Activated CD8-positive, alpha-beta memory T cell treated with anti-CD3 and anti-CD28 coated beads, Interleukin-2, amount 50 U/mL, for 1 hour (primary cell): ENCODE results near the gene MED27.

Experiments used
- DNase-seq: peaks from one replicate; pipeline ENCODE4 v3.0.0-alpha.2; 2020; ENCODE audit errors: extremely low read depth

Gene MED27

DNA sequence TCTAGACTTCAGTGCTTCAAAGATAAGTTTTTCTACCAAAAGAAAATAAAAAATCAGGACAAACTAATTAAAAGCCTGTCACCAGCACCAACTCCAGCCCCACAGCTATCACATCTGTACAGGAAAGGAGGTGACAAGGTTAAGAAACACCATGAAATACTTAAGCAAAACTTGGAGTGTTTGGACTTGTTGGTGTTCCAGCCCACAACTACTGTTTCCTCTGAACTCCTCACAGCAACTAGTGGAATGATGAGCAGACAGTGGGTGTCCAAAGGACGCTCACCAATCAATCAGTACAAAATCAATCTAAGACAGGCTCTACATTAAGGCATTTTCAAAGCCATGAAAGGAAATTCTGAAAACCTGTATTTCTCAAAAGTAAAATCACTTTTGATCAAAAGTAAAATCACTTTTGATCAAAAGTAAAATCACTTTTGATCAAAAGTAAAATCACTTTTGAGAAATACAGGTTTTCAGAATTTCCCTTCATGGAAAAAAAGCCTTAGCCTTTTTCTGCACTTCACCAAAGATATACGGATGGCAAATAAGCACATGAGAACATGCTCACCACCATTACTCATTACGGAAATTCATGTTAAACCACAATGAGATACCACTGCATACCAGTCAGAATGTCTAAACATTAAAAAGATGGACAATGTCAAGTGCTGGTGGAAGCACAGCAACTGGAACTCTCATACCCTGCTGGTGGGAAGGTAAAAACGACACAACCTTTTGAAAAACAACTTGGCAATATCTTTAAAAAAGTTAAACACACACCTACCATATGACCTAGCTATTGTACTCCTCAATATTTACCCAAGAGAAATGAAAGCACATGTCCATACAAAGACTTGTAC lies 79.7 kb downstream of the MED27 start:
- no peak for DNase-seq

DNA sequence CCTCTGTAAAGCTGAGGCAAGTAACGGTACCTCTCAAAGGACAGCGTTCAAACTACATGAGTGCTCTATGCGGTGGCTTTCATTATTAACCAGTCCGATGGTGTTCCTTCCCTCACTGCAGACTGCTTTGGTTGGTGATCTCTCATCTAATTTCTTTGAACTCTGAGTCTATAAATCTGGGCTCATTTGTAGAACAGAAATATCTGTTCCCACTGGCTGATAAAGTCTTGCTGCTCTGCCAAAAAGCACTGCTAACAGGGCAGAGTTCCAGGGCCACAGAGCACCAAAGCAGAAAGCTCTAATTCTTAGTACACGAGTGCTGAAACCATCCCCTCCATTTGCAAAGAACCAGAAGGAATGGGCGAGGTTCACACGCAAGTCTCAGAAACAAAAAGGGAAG lies 81.9 kb downstream of the MED27 start:
- no peak for DNase-seq

DNA sequence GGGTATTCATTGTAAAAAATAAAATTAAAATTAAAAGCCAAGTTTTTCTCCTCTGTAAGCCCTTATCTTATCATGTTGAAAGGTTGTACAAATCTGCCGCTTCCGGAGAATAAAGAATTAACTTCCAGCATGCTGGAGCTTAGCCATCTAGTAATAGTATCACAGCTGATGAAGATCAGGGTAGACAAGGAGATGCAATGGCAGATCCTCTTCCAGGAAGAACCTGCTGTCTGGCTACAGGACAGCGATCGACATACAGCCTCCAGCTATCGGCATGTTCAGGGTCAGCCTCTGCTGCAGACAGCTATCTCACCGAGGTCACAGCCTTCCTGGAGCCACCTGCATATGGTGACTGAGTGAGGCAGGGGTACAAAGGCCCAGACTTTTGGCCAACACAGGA lies 82.6 kb downstream of the MED27 start:
- no peak for DNase-seq

DNA sequence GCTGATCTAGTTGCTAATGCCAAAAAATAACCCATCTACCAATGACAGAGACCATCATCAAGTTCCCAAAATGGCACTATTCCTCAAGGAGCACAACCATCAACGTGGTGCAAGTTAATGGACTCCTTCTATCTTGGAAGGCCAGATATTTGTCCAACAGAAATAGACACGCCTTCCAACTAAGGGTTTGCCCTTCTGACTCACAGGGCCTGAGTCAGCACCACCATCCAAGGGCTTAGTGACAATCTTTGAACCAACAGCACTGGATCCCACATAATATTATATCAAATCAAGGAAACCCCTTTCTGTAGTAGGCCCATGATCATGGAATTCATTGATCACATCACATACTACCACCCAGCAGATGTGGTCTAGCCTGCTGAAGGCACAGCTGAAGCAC lies 84.3 kb downstream of the MED27 start:
- DNase-seq, result no peak

DNA sequence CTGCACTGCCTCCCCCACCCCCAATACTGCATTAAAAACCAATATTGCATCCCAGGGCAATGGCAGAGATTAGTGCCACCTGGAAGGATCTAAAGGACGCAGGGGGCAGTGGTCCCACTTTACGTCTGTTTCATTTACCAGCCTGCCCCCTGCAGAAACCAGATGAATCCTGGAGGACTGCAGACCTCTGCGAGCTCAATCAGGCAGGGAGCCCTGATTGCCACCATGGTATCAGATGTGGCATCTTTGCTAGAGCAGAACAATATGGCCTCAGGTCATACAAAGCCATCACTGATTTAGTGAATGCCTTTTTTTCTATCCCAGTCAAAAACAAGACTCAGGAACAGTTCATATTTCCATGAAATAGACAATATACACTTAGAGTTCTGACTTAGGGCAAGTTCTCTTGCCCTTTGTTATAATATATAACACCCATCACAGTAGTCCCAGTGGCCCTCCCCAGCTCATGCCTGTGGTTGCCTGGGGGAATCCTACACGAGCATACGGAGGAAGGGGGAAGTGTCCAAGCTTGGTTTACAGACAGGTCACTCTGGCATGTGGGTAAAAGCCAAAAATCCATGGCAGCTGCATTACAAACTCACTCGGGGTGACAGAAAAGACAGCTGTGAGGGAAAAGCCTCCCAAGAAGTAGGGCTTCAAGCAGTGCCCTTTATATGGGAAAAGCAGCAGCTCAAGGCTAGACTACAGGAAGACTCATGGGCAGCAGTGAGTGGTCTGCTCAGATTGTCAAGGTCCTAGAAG lies 85.1 kb downstream of the MED27 start:
- no peak for DNase-seq

DNA sequence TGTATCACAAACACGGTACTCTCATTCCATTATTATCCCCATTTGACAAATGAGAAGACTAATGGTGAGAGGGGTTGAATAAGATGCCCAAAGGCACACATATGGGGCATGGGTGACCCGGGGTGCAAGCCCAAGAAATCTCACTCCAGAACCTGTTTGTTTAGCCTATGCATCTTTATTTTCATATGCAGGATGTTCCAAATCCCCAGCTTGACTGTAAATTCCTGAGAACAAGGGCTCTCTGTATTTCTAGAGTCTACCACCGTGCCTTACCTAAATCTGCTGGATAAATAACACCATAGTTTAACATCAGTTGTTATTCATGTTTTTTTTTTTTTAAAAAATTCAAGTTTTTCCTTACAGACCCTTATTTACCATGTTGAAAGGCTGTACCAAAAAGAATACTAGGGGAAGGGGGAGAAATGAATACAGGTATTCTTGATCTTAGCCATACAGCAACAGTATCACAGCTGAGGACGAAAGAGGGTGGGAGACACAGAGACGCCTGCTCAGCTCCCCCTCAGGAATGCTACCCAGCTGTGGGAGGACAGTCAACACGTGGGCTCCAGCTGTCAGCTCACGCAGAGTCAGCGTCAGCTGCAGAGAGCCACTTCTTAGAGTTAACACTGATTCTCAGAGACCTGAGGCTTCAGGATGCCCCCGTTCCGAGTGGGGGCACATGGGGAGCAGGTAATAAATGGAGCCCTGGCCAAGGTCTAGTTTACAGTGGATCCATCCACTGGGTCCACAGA lies 86.6 kb downstream of the MED27 start:
- no peak for DNase-seq

DNA sequence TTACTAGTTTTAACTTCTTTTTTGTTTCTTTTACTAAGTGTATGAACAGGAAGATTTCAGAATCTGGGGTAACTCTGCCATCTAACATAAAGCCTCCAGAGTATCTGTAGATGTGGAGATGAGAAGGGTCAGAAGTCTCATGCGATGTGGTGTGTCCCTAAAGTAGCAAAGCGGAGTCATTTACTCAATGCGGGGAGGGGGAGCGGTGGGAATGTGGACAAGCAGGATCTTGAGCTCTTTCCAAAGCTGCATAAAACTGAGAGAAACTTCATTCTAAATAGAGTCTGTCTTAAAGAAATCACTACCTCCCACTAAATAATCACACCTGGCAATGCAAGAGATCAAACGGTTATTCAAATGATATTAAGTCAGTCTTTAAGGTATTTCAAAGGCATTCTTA lies 92.4 kb downstream of the MED27 start:
- no peak for DNase-seq

DNA sequence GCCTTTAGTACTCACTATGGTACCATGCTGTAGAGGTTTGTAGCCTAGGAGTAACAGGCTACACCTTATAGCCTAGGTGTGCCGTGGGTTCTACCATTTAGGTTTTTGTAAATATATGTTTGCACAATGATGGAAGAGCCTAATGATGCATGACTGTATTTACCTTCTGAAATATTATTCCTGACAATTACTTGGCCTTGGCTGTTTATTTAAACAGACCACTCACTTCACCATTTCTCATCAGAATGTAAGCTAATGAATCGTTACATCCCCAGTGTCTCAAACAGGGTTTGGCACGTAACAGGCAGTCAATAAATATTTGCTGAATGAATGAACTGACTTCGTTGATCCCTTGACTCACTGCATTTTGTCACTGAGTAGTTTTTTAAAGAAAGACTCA lies 93.1 kb downstream of the MED27 start:
- DNase-seq, result no peak

DNA sequence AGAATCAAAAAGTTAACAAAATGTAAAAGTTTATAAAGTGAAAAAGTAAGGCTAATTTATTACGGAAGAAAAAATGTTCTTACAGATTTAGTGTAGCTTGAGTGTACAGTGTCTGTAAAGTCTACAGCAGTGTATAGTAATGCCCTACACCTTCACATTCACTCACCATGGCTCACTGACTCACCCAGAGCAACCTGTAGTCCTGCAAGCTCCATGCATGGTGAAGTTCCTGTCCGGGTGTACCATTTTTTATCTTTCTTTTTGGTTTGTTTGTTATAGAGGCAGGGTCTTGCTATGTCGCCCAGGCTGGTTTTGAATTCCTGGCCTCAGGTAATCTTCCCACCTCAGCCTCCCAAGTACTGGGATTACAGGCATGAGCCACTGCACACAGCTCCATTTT lies 93.6 kb downstream of the MED27 start:
- no peak for DNase-seq

DNA sequence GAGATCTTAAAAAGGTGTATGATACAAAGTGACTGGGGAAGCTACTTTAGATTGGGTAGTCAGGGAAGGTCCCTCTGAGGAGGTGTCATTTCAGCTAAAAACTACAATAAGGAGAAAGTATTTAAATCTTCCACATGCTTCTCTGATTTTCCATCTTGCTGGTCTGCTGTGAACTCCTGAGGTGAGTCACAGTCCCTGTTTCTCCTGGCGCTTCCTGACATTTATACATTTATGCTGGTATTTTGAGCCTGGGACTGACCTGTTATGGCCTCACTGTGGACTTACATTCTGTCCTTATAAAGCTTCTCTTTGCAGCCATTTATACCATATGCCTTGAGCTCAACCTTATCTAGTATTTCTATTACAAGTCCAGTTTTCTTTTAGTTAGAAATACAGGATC lies 95.1 kb downstream of the MED27 start:
- DNase-seq, result no peak

DNA sequence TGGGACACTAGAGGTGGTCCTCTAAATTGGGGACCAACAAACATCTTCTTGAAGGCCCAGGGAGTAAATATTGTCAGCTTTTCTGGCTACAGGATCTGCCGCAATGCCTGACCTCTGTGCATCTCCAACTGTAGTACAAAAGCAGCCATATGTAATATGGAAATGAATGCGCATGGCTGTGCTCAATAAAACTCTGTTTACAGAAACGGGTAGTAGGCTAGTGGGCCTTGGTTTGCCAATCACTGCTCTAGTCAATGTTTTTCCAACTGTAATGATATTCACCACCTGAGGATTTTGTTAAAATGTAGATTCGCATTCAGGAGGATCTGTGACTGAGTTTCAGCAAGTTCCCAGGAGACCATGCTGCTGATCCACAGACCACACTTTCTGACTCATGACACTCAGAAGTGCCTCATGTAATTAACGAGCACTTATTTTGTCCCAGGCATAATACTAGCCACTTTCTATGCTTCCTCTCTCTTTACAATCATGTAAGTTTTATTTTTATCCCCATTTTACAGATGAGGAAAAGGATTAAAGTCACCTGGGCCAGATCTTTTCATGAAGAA lies 96.9 kb downstream of the MED27 start:
- no peak for DNase-seq

DNA sequence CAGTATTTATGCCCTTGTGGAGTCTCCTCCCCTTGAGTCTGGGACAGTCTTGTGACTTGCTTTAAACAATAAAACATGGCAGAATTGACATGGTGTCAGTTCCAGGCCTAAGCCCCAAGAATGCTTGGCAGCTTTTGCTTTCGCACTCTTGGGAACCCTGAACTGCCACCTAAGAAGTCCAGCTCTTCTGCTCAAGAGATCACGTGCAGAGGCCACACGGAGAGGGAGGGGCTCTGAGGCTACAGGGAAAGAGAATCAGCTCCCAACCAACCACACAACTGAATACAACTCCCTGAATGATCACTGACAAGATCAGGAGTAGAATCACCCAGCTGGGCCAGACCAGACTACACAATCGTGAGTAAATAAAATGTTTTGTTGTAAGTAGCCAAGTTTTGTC lies 97.6 kb downstream of the MED27 start:
- DNase-seq, result no peak

DNA sequence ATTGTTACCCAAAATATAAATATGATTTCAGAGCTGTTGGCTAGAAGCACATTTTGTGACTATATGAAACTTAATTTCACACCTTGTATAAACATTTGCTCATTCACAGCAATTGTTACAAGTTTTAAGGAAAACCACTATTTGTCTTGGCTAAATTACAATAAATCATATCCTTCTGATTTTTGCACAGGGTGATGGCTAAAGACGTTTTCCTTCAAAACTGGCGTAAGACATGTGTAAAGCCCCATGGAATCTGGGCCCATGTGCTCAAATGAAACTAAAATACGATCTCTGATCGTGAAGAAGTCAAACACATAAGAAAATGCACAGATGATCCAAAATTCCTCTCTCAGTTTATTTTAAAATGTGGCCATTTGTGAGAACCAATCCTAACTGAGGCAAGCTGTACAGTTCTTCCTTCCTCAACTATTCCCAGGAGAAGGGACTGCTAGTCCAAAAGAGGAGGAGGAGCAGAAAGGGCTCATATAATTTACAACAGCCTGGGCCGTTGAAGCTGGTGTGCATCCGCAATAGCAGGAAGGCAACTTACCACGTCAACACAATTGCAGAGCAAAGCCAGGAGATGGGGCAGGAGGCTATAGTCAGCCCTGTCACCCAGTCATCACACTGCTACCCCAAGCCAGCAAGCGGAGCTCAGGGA lies 98.4 kb downstream of the MED27 start:
- no peak for DNase-seq

DNA sequence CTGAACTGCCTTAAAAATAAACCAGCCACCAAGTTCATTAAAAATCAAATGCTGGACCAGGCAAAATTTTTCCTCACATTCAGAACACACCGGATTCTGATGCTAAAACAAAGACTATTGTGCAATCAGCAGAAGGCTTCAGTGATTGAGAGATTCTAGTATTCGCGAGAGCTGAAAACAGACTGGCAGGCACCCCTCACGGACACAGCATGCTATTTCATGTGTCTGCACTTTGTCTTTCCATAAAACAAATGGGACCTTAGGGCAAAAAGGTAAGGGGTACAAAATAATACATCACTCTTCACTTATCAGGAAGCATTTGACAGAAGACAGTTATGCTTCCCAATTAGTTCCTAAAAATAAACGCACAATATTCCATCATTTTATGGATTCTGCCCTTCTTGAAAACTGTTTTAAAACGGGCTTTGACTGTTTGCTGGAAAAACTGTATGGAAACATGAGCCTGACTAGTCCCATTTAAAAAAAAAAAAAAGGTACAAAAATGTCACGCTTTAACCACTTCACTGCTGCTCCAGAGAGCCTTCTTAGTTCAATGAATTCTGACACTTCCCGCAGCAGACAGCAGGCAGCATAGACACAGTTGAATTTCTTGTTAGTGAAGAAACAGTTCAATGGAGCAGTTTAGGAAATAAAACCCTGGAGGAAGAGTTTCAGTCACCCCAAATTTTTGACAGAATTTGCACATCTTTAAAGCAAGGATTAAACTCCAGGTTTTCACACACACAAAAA lies 99.2 kb downstream of the MED27 start:
- DNase-seq, result no peak

DNA sequence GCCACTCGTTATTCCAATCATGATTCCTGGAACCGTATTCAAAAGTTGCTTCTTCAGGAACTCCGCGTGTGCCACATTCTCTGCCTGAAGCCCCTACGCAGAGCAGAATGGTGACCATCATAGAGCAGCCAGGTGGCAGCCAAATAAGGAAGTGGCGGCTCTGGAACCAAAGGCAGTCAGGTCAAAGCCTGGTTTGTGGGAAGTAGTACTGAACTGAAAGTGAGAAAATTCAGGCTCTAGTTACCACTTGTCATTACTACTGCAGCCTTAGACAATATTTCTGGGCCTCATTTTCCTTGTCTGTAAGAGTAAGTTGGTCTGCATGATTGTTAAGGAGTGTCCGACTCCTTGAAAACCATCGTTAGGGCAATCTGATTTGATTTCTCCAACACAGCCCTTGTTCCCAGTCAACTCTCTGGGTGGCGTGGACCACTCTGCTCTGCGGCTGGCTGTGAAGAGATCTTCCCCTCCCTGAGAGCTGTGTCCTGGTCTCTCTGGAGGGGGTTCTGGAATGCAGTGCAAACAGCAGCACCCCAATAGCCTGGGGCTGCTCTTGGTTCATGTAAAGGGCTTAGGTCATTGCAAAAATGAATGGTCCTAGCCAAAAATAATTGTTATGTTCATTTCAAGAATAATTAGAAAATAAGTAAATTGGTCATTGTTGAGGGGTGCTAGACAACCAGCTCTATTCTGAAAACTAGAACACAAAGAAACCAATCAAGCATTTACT lies 102.4 kb downstream of the MED27 start:
- DNase-seq, result no peak

DNA sequence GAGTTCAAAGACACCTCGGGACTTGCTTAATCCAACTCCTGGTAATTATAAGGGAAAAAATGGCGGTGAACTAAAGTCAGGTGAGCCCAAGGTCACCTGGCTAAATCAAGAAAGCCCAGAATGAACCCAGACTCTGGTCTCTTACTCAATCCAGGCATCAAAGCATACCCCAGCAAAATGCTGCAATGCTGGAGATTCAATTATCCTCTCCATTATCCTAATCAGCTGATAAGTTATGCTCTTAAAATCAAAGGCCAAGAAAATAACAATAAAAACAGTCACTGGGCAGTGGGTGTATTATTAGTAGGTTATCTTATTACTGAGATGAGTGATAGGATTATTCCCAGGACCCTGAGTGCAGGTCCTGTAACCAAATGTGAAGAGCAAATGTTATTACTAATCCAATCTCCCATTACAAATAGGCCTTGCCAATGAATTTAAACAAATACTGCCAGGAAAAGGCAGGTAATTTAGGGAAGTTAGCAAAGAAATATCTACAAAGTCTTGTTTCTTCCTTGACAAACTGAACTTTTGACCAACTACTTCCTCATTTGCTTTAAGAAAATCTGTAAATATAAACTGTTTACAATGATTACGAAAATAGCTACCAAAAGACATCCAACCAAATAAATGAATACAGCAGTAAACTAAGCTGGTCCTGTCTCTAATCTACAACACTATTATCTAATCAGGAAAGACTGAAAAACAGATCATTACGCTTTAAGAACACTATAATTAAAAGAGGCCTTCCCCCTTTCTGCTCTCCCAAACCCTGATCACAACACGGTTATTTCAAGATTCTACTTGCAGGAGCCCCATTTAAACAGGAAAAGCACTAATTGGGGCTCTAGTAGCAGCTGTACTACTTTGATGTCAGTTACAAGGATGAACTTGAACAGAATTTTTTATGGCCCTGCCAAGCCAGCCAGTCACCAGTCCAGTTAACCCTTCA lies 103.2 kb downstream of the MED27 start:
- DNase-seq, result no peak

DNA sequence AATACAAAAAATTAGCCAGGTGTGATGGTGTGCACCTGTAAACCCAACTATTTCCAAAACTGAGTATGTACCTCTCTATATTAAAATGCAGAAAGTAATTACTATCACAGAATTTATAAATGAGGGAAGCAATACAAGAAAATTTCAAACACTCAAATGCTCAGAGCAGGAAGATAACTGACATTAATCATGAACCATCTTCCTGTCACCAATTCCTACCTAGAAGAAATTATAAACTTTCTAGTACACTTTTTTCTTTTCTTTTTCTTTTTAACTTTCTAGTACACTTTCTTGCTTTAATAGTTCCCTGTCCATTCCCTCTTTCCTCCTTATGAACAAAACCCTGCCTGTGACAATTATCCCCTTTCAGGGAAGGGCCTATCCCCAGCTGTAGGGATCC lies 106.8 kb downstream of the MED27 start:
- DNase-seq, result no peak

DNA sequence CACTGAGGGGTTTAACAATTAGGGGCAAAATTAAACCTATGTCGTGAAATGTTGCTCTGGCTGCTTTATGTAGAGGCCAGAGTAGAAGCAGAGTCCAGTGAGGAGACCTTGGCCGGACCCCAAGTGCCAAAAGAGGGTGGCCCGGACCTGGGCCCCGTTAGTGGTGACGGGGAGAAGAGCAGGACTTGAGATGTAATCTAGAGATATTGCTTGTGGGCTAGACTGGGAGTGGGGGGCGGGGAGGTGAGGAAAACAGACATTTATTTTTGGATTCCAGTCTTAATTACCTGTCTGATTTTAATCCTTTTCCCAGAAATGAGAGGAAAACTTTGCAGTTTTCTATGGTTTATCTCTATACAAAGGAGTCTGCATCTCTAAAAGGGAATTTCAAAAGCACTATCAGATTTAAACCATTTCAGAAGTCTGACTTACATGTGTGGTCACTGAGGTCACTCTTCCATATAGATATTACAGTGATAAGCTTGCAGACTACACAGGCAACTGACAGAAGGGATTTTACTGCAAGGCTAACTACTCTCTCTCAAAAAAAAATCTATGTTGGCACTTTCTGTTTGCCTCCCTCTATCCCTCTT lies 108.1 kb downstream of the MED27 start:
- no peak for DNase-seq
